Panc1 (cell line): ENCODE data around the gene CTNND2. TPM values are rescaled to one million over a fixed set of nuclear protein-coding genes. Genes with fewer than 3 reads are reported as not detected.

ENCODE experiments used
- ATAC-seq: fragments of 200-7000 bp; cut with Tn5 transposase; 2 replicates; pipeline ENCODE4 v1.9.1; 2020; ENCODE audit warnings: mild to moderate bottlenecking, moderate library complexity
- BruUV-seq: library from RNA; stranded (reverse); fragments of 400-500 nt; replicated peaks from 2 replicates; lab custom pipeline; 2021; lab: Mats Ljungman, UMichigan
- CTCF ChIA-PET: fragments of 300-600 bp; sonication (Branson Sonifier 250); formaldehyde crosslinking; loops from one replicate; lab custom pipeline; 2022; ENCODE audit warnings: antibody characterized with exemption; lab: Charles Lee
- POLR2A ChIA-PET: fragments of 300-600 bp; sonication (Branson Sonifier 250); formaldehyde crosslinking; loops from one replicate; lab custom pipeline; 2022; ENCODE audit warnings: antibody characterized with exemption; lab: Charles Lee
- DNase-seq: peaks from one replicate; pipeline ENCODE4 v3.0.0-alpha.2; 2010; ENCODE audit warnings: low read depth, low spot score
- H3K27ac ChIP-seq: 2 replicates; pipeline ENCODE4 v1.5.1; 2011; ENCODE audit warnings: mild to moderate bottlenecking, low read length, inconsistent platforms
- H3K27me3 ChIP-seq: fragments of 200-500 bp; sonication (Bioruptor generic); 2 replicates; pipeline ENCODE4 v1.6.0; 2014; ENCODE audit warnings: low read length, inconsistent platforms; ENCODE audit not compliant: control insufficient read depth, insufficient read depth
- H3K36me3 ChIP-seq: fragments of 200-500 bp; sonication (Bioruptor generic); 2 replicates; pipeline ENCODE4 v1.5.1; 2014; ENCODE audit warnings: inconsistent platforms, mild to moderate bottlenecking, low read length, moderate library complexity; ENCODE audit not compliant: control insufficient read depth, insufficient read depth
- H3K4me1 ChIP-seq: 2 replicates; pipeline ENCODE4 v1.5.1; 2011; ENCODE audit warnings: inconsistent platforms, mild to moderate bottlenecking, low read length, moderate library complexity; ENCODE audit not compliant: control insufficient read depth, insufficient read depth
- H3K4me3 ChIP-seq, 2 experiments: 2 replicates each; pipeline ENCODE4 v1.5.1; 2011 to 2012; ENCODE audit warnings: low read depth in 2 of 2, low read length in 2 of 2, mild to moderate bottlenecking in 2 of 2, inconsistent platforms in 1 of 2, moderate library complexity in 1 of 2
- H3K9me3 ChIP-seq: fragments of 200-500 bp; sonication (Bioruptor generic); 2 replicates; pipeline ENCODE4 v1.5.1; 2014; ENCODE audit warnings: low read depth, mild to moderate bottlenecking, inconsistent platforms, low read length, moderate library complexity; ENCODE audit not compliant: control insufficient read depth, insufficient read depth
- POLR2AphosphoS5 ChIP-seq: IDR thresholded peaks from 2 replicates; pipeline ENCODE4 v1.6.1; 2012; ENCODE audit warnings: mild to moderate bottlenecking, low read depth, low read length, moderate library complexity
- SIN3A ChIP-seq: IDR thresholded peaks from 2 replicates; pipeline ENCODE4 v1.6.1; 2012; ENCODE audit warnings: low read depth, mild to moderate bottlenecking, low read length, moderate library complexity, borderline replicate concordance; ENCODE audit not compliant: insufficient read depth
- TCF7L2 ChIP-seq: IDR thresholded peaks from 2 replicates; pipeline ENCODE4 v1.6.1; 2011; ENCODE audit warnings: mild to moderate bottlenecking, low read depth, low read length, inconsistent platforms
- in situ Hi-C: cut with HindIII; loops from 2 replicates; pipeline ENCODE4 v1.10.0; 2016; ENCODE audit warnings: low sequenced_read_pairs, low pct_unique_long_range_greater_than_20kb
- intact Hi-C: fragments of 100-400 bp; cut with micrococcal nuclease; formaldehyde crosslinking; loops from one replicate; pipeline ENCODE4 v1.10.0; 2022; ENCODE audit not compliant: unreplicated experiment
- total RNA-seq: library from RNA; stranded (reverse); gene quantifications from one replicate; pipeline ENCODE4 v1.2.1, GENCODE V29; 2021; ENCODE audit not compliant: unreplicated experiment
- TF ChIP-seq, protein P1 (sequence below): fragments of 450-650 bp; IDR thresholded peaks from 2 replicates; pipeline ENCODE4 v1.5.1; 2017; ENCODE audit warnings: mild to moderate bottlenecking
- TF ChIP-seq, protein P2 (sequence below), 2 experiments: IDR thresholded peaks; 2 replicates each; pipeline ENCODE4 v1.6.1; 2011 to 2012; ENCODE audit warnings: low read depth in 2 of 2, control low read depth in 1 of 2, low read length in 1 of 2, mild to moderate bottlenecking in 1 of 2, moderate library complexity in 1 of 2; ENCODE audit not compliant: insufficient read depth in 1 of 2

The CTNND2 gene
- total RNA-seq, 1 experiment from 2014 or later, result 1.0 TPM

DNA sequence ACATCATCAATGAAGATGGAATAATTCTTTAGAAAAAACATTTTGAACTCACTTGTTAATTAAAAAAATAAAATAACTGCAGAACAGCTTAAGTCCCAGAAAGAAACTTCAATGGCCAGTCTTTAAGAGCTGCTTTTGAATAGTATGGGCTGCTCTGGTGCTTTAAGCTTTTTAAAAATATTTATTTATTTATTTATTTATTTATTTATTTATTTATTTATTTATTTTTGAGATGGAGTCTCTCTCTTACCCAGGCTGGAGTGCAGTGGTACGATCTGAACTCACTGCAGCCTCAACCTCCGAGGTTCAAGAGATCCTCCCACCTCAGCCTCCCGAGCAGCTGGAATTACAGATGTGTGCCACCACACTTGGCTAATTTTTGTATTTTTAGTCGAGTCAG lies 626.9 kb downstream of the CTNND2 start:
- in situ Hi-C loops (no loop called here), intact Hi-C loops (no loop called here)
- POLR2A ChIA-PET, result no interaction called here
- TF ChIP-seq, protein P1, sequence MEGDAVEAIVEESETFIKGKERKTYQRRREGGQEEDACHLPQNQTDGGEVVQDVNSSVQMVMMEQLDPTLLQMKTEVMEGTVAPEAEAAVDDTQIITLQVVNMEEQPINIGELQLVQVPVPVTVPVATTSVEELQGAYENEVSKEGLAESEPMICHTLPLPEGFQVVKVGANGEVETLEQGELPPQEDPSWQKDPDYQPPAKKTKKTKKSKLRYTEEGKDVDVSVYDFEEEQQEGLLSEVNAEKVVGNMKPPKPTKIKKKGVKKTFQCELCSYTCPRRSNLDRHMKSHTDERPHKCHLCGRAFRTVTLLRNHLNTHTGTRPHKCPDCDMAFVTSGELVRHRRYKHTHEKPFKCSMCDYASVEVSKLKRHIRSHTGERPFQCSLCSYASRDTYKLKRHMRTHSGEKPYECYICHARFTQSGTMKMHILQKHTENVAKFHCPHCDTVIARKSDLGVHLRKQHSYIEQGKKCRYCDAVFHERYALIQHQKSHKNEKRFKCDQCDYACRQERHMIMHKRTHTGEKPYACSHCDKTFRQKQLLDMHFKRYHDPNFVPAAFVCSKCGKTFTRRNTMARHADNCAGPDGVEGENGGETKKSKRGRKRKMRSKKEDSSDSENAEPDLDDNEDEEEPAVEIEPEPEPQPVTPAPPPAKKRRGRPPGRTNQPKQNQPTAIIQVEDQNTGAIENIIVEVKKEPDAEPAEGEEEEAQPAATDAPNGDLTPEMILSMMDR, result no peak
- TF ChIP-seq TCF7L2 (no peak), SIN3A (no peak), POLR2AphosphoS5 (no peak)
- TF ChIP-seq, protein P2, sequence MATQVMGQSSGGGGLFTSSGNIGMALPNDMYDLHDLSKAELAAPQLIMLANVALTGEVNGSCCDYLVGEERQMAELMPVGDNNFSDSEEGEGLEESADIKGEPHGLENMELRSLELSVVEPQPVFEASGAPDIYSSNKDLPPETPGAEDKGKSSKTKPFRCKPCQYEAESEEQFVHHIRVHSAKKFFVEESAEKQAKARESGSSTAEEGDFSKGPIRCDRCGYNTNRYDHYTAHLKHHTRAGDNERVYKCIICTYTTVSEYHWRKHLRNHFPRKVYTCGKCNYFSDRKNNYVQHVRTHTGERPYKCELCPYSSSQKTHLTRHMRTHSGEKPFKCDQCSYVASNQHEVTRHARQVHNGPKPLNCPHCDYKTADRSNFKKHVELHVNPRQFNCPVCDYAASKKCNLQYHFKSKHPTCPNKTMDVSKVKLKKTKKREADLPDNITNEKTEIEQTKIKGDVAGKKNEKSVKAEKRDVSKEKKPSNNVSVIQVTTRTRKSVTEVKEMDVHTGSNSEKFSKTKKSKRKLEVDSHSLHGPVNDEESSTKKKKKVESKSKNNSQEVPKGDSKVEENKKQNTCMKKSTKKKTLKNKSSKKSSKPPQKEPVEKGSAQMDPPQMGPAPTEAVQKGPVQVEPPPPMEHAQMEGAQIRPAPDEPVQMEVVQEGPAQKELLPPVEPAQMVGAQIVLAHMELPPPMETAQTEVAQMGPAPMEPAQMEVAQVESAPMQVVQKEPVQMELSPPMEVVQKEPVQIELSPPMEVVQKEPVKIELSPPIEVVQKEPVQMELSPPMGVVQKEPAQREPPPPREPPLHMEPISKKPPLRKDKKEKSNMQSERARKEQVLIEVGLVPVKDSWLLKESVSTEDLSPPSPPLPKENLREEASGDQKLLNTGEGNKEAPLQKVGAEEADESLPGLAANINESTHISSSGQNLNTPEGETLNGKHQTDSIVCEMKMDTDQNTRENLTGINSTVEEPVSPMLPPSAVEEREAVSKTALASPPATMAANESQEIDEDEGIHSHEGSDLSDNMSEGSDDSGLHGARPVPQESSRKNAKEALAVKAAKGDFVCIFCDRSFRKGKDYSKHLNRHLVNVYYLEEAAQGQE (IDR thresholded peaks at IDR 0.05; ENCODE audit: insufficient read depth in 1 of 2, low read depth in 2 of 2, low read length in 1 of 2), result no peak
- H3K4me1 ChIP-seq, result no peaks in the 10 kb centered on the region
- no peaks in the 10 kb centered on the region for H3K9me3 ChIP-seq
- no peak overlapping the region for H3K27ac ChIP-seq
- CTCF ChIA-PET, result no interaction called here
- no TSS peak for BruUV-seq
- no peak for ATAC-seq
- no peak for DNase-seq
- H3K36me3 ChIP-seq, result no peaks in the 10 kb centered on the region
- H3K4me3 ChIP-seq, result no peak overlapping the region
- no peaks in the 10 kb centered on the region; the same call in 1 of the 2 replicates for H3K27me3 ChIP-seq

DNA sequence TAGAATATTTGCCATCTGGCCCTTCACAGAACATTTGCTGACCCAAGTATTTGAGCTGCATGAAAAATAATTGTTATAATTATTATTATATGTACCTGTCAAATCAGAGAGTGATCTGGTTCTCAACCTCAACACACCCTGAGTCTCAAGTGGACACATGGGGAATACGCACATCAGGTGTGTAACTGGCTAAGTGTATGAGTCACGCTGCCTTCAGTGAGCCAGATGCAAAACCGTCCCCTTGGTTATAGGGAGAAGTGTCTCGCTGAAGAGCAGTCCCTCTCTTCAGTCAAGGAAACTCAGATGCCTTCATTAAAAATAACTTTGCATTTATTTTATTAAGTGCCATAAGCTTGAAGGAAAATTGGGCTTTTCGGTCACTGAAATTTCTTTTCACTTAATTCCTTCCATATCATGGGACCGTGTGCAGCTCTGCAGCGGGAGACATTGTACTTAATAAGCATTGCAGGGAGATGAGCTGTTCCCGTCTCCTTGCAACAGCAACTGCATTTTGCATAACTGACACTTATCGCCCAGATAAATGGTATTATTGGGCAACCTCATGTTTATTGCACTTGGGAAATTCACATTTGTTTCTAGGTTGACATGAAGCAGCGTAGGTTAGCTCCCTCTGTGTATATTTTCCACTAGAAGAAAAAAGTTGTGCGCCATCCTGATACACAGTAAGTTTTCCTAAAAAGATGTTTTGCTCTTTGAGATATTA lies 630.9 kb downstream of the CTNND2 start:
- Histone ChIP-seq H3K36me3 (no peaks in the 10 kb centered on the region), H3K27ac (no peak overlapping the region), H3K4me1 (no peaks in the 10 kb centered on the region), H3K9me3 (no peaks in the 10 kb centered on the region), H3K4me3 (no peak overlapping the region), H3K27me3 (peaks cover 2% of the 10 kb centered on the region; the same call in 1 of the 2 replicates)
- TF ChIP-seq POLR2AphosphoS5, result no peak
- no peak for TF ChIP-seq TCF7L2
- TF ChIP-seq, protein P1, result no peak
- TF ChIP-seq, protein P2 (IDR thresholded peaks at IDR 0.05; ENCODE audit: insufficient read depth in 1 of 2, low read depth in 2 of 2, low read length in 1 of 2), result no peak
- no peak for TF ChIP-seq SIN3A
- CTCF ChIA-PET, result no interaction called here
- BruUV-seq, result no TSS peak
- DNase-seq (no peak), ATAC-seq (no peak)
- POLR2A ChIA-PET, result no interaction called here
- intact Hi-C loops (no loop called here), in situ Hi-C loops (no loop called here)
